ENCODE measurements around the gene PLEKHF1.

The PLEKHF1 gene

GRCh38 chr19:29645911-29646310 lies 19.4 kb upstream of the PLEKHF1 start:
- Histone ChIP-seq H3K36me3 (replicated peaks) (no peaks in the 10 kb centered on the region), H3K27ac (no peak overlapping the region), H3K4me3 (ENCODE audit: low read depth, low read length) (no peak overlapping the region), H3K27me3 (replicated peaks) (peaks cover 2% of the 10 kb centered on the region)
- in situ Hi-C loops (cut with HindIII; ENCODE audit: low pct_ligation_motif_present, low sequenced_read_pairs): no loop called here
- TF ChIP-seq CTCF (IDR thresholded peaks at IDR 0.05; ENCODE audit: low read depth, low read length, missing control alignments): no peak
- peak; percentile 18 for DNase-seq

- Histone ChIP-seq H3K27me3 (replicated peaks) (peaks cover 3% of the 10 kb centered on the region), H3K36me3 (replicated peaks) (no peaks in the 10 kb centered on the region), H3K27ac (no peak overlapping the region), H3K4me3 (ENCODE audit: low read depth, low read length) (no peak overlapping the region)
- no peak for DNase-seq
- in situ Hi-C loops (cut with HindIII; ENCODE audit: low pct_ligation_motif_present, low sequenced_read_pairs): no loop called here
- no peak for TF ChIP-seq CTCF (IDR thresholded peaks at IDR 0.05; ENCODE audit: low read depth, low read length, missing control alignments)
These were observed 14.4 kb upstream of the PLEKHF1 start for GRCh38 chr19:29650772-29651387.

GRCh38 chr19:29651622-29652394 lies 13.5 kb upstream of the PLEKHF1 start:
- DNase-seq: no peak
- no peak overlapping the region for H3K4me3 ChIP-seq (ENCODE audit: low read depth, low read length)
- H3K27ac ChIP-seq: no peak overlapping the region
- H3K36me3 ChIP-seq (replicated peaks): no peaks in the 10 kb centered on the region
- H3K27me3 ChIP-seq (replicated peaks): peaks cover 3% of the 10 kb centered on the region
- in situ Hi-C loops (cut with HindIII; ENCODE audit: low pct_ligation_motif_present, low sequenced_read_pairs): no loop called here
- TF ChIP-seq CTCF (IDR thresholded peaks at IDR 0.05; ENCODE audit: low read depth, low read length, missing control alignments): no peak

GRCh38 chr19:29653398-29653797 lies 11.9 kb upstream of the PLEKHF1 start:
- DNase-seq: no peak
- in situ Hi-C loops (cut with HindIII; ENCODE audit: low pct_ligation_motif_present, low sequenced_read_pairs): no loop called here
- TF ChIP-seq CTCF (IDR thresholded peaks at IDR 0.05; ENCODE audit: low read depth, low read length, missing control alignments): no peak

GRCh38 chr19:29655648-29656335 lies 9.5 kb upstream of the PLEKHF1 start:
- DNase-seq: no peak
- in situ Hi-C loops (cut with HindIII; ENCODE audit: low pct_ligation_motif_present, low sequenced_read_pairs): no loop called here
- Histone ChIP-seq H3K27ac (no peak overlapping the region), H3K27me3 (replicated peaks) (peaks cover 3% of the 10 kb centered on the region), H3K36me3 (replicated peaks) (no peaks in the 10 kb centered on the region), H3K4me3 (ENCODE audit: low read depth, low read length) (no peak overlapping the region)
- TF ChIP-seq CTCF (IDR thresholded peaks at IDR 0.05; ENCODE audit: low read depth, low read length, missing control alignments): no peak

More at GRCh38 chr19:29653398-29653797, 11.9 kb upstream of the PLEKHF1 start:
- no peak overlapping the region for H3K27ac ChIP-seq
- no peaks in the 10 kb centered on the region for H3K36me3 ChIP-seq (replicated peaks)
- H3K27me3 ChIP-seq (replicated peaks): peaks cover 3% of the 10 kb centered on the region
- no peak overlapping the region for H3K4me3 ChIP-seq (ENCODE audit: low read depth, low read length)

Data from brain microvascular endothelial cell (primary cell).